GM23338 (cell line): Measurements from ENCODE around the gene CA4. TPM values are rescaled to one million over a fixed set of nuclear protein-coding genes. Genes with fewer than 3 reads are reported as not detected.

Experiments used
- ATAC-seq: fragments of 200-7000 bp; cut with Tn5 transposase; 3 replicates; pipeline ENCODE4 v1.9.1; 2020
- DNase-seq: peaks from one replicate; pipeline ENCODE4 v3.0.0-alpha.2; 2015; ENCODE audit warnings: low spot score
- H2AFZ ChIP-seq: fragments of 200-600 bp; sonication (generic); 2 replicates; pipeline ENCODE4 v1.8.0; 2016; ENCODE audit warnings: antibody characterized with exemption, mild to moderate bottlenecking, moderate library complexity
- H3F3A ChIP-seq: fragments of 200-600 bp; sonication (generic); replicated peaks from 2 replicates; pipeline ENCODE4 v1.8.0; 2017; ENCODE audit warnings: antibody characterized with exemption, mixed run types, low read depth
- H3K27ac ChIP-seq: fragments of 200-600 bp; sonication (generic); 2 replicates; pipeline ENCODE4 v1.6.1; 2016; ENCODE audit warnings: low read depth
- H3K27me3 ChIP-seq: fragments of 200-600 bp; sonication (generic); 2 replicates; pipeline ENCODE4 v1.8.0; 2016; ENCODE audit warnings: mild to moderate bottlenecking, mixed run types, moderate library complexity; ENCODE audit not compliant: insufficient read depth
- H3K36me3 ChIP-seq: fragments of 200-600 bp; sonication (generic); 2 replicates; pipeline ENCODE4 v1.8.0; 2016; ENCODE audit warnings: mild to moderate bottlenecking; ENCODE audit not compliant: insufficient read depth
- H3K4me1 ChIP-seq: fragments of 200-600 bp; sonication (generic); 2 replicates; pipeline ENCODE4 v1.8.0; 2016; ENCODE audit warnings: mild to moderate bottlenecking, moderate library complexity; ENCODE audit not compliant: insufficient read depth
- H3K4me2 ChIP-seq: fragments of 200-600 bp; sonication (generic); 2 replicates; pipeline ENCODE4 v1.7.1; 2017; ENCODE audit warnings: mixed run types
- H3K4me3 ChIP-seq: fragments of 200-600 bp; sonication (generic); 2 replicates; pipeline ENCODE4 v1.6.1; 2016; ENCODE audit warnings: mixed run types
- H3K79me2 ChIP-seq: fragments of 200-600 bp; sonication (generic); replicated peaks from 2 replicates; pipeline ENCODE4 v1.8.0; 2017; ENCODE audit warnings: mild to moderate bottlenecking; ENCODE audit not compliant: insufficient read depth
- H3K9me2 ChIP-seq: fragments of 200-600 bp; sonication (generic); 2 replicates; pipeline ENCODE4 v1.8.0; 2017; ENCODE audit not compliant: insufficient read depth
- H4K20me1 ChIP-seq: fragments of 200-600 bp; sonication (generic); replicated peaks from 2 replicates; pipeline ENCODE4 v1.8.0; 2017; ENCODE audit warnings: mild to moderate bottlenecking; ENCODE audit not compliant: insufficient read depth
- H3K27ac Mint-ChIP-seq: 2 replicates; pipeline ENCODE4 v1.8.0; 2020; ENCODE audit warnings: inconsistent platforms, mild to moderate bottlenecking, moderate library complexity, mixed read lengths
- H3K27me3 Mint-ChIP-seq: 3 replicates; pipeline ENCODE4 v1.8.0; 2022; ENCODE audit warnings: low read depth, mild to moderate bottlenecking, moderate library complexity, mixed read lengths, inconsistent platforms; ENCODE audit not compliant: insufficient read depth, poor library complexity
- H3K36me3 Mint-ChIP-seq: 3 replicates; pipeline ENCODE4 v1.8.0; 2021; ENCODE audit warnings: low read depth, mild to moderate bottlenecking, inconsistent platforms, moderate library complexity, mixed read lengths
- H3K4me1 Mint-ChIP-seq: 3 replicates; pipeline ENCODE4 v1.8.0; 2020; ENCODE audit warnings: mild to moderate bottlenecking, inconsistent platforms, mixed read lengths
- H3K4me3 Mint-ChIP-seq: 3 replicates; pipeline ENCODE4 v1.8.0; 2021; ENCODE audit warnings: moderate library complexity, mild to moderate bottlenecking, inconsistent platforms, mixed read lengths
- H3K9me3 Mint-ChIP-seq: 3 replicates; pipeline ENCODE4 v1.8.0; 2020; ENCODE audit warnings: moderate library complexity, mild to moderate bottlenecking, inconsistent platforms, mixed read lengths
- CREB1 ChIP-seq: fragments of 250-450 bp; sonication (Bioruptor Pico); IDR thresholded peaks from 2 replicates; pipeline ENCODE4 v1.5.0; 2020; ENCODE audit warnings: low read depth, mild to moderate bottlenecking, moderate library complexity
- CTCF ChIP-seq, 2 experiments: fragments of 200-600 bp in 1 of 2; sonication (generic) in 1 of 2; conservative IDR thresholded peaks; 2 replicates each; pipeline versions ENCODE4 v1.5.1 to v1.6.1; 2016 to 2017; ENCODE audit warnings: antibody characterized with exemption in 2 of 2, low read depth in 2 of 2, mild to moderate bottlenecking in 2 of 2, moderate library complexity in 1 of 2
- EZH2 ChIP-seq: fragments of 200-600 bp; sonication (generic); IDR thresholded peaks from one replicate; pipeline ENCODE4 v1.8.0; 2017; ENCODE audit warnings: antibody characterized with exemption, mild to moderate bottlenecking, low read depth; ENCODE audit not compliant: unreplicated experiment
- EZH2phosphoT487 ChIP-seq: fragments of 200-600 bp; sonication (generic); IDR thresholded peaks from one replicate; pipeline ENCODE4 v1.8.1; 2018; ENCODE audit warnings: antibody characterized with exemption; ENCODE audit not compliant: unreplicated experiment
- JUNB ChIP-seq: IDR thresholded peaks from one replicate; pipeline ENCODE4 v1.6.1; 2016; ENCODE audit warnings: antibody characterized with exemption; ENCODE audit not compliant: unreplicated experiment
- NANOG ChIP-seq: IDR thresholded peaks from 2 replicates; pipeline ENCODE4 v1.6.1; 2016; ENCODE audit warnings: antibody characterized with exemption, borderline replicate concordance
- POLR2AphosphoS5 ChIP-seq: IDR thresholded peaks from 2 replicates; pipeline ENCODE4 v1.6.1; 2016; ENCODE audit warnings: antibody characterized with exemption, low read depth
- REST ChIP-seq: IDR thresholded peaks from one replicate; pipeline ENCODE4 v1.6.1; 2018; ENCODE audit warnings: antibody characterized with exemption; ENCODE audit not compliant: unreplicated experiment
- STAT1 ChIP-seq: IDR thresholded peaks from one replicate; pipeline ENCODE4 v1.6.1; 2016; ENCODE audit warnings: antibody characterized with exemption; ENCODE audit not compliant: unreplicated experiment
- ZNF114 ChIP-seq: fragments of 250-450 bp; sonication (Bioruptor Pico); IDR thresholded peaks from 2 replicates; pipeline ENCODE4 v1.5.0; 2020; ENCODE audit warnings: mild to moderate bottlenecking, moderate library complexity
- ZNF331 ChIP-seq: fragments of 250-450 bp; sonication (Bioruptor Pico); IDR thresholded peaks from 2 replicates; pipeline ENCODE4 v1.5.0; 2020; ENCODE audit warnings: low read depth, mild to moderate bottlenecking, moderate library complexity
- polyA plus RNA-seq: library from polyadenylated mRNA; unstranded; fragments of >200 nt; fragmentation: Nextera tagmentation; extraction: Ambion mirVana; gene quantifications from 2 replicates; pipeline ENCODE4 v1.2.1, GENCODE V29; 2016
- total RNA-seq: library from RNA; depleted of rRNA; stranded (reverse); fragments of >200 nt; shearing (Covaris generic); gene quantifications from 2 replicates; pipeline ENCODE4 v1.2.3, GENCODE V29; 2014
- TF ChIP-seq, protein P1 (sequence below): IDR thresholded peaks from 2 replicates; pipeline ENCODE4 v1.6.1; 2016; ENCODE audit warnings: antibody characterized with exemption
- TF ChIP-seq, protein P2 (sequence below): fragments of 250-450 bp; sonication (Bioruptor Pico); IDR thresholded peaks from 2 replicates; pipeline ENCODE4 v1.5.0; 2020; ENCODE audit warnings: mild to moderate bottlenecking, moderate library complexity

CA4 gene
- total and polyA plus RNA-seq, 2 experiments from 2014 or later: 7.6 to 8.2 TPM

DNA sequence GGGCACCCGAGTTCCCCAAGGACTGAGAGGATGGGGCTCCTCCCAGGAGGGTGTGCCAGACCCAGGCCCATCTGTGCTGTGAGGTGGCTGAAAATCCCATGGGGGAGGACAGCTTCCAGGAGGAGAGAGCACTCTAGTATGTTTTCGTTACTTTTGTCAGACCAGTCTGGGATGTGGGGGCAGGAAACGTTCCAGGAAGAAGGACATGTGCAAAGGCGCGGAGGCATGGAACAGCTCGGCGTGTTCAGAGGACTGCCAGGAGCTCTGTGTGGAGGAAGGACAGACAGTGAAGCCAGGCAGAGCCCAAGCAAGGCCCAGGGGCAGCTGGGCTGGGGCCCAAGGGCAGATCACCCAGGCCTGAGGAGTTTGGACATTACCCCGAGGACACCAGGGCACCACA, 7.0 kb downstream of the CA4 start:
- H4K20me1 ChIP-seq: no peaks in the 10 kb centered on the region
- no peak overlapping the region for H3K4me2 ChIP-seq
- H3K36me3 Mint-ChIP-seq: no peaks in the 10 kb centered on the region
- H3K4me1 Mint-ChIP-seq: peaks cover 51% of the 10 kb centered on the region
- H3K4me3 ChIP-seq: no peak overlapping the region
- peaks cover 46% of the 10 kb centered on the region for H3K4me1 ChIP-seq
- TF ChIP-seq REST (no peak), JUNB (no peak), ZNF331 (CRISPR knock-in tag) (no peak), STAT1 (no peak), NANOG (no peak), POLR2AphosphoS5 (no peak), EZH2phosphoT487 (no peak), CREB1 (CRISPR knock-in tag) (no peak), EZH2 (no peak), CTCF (conservative IDR thresholded peaks at IDR 0.05; ENCODE audit: low read depth in 2 of 2) (no peak), ZNF114 (CRISPR knock-in tag) (no peak)
- TF ChIP-seq, protein P1, sequence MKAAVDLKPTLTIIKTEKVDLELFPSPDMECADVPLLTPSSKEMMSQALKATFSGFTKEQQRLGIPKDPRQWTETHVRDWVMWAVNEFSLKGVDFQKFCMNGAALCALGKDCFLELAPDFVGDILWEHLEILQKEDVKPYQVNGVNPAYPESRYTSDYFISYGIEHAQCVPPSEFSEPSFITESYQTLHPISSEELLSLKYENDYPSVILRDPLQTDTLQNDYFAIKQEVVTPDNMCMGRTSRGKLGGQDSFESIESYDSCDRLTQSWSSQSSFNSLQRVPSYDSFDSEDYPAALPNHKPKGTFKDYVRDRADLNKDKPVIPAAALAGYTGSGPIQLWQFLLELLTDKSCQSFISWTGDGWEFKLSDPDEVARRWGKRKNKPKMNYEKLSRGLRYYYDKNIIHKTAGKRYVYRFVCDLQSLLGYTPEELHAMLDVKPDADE: no peak
- TF ChIP-seq, protein P2, sequence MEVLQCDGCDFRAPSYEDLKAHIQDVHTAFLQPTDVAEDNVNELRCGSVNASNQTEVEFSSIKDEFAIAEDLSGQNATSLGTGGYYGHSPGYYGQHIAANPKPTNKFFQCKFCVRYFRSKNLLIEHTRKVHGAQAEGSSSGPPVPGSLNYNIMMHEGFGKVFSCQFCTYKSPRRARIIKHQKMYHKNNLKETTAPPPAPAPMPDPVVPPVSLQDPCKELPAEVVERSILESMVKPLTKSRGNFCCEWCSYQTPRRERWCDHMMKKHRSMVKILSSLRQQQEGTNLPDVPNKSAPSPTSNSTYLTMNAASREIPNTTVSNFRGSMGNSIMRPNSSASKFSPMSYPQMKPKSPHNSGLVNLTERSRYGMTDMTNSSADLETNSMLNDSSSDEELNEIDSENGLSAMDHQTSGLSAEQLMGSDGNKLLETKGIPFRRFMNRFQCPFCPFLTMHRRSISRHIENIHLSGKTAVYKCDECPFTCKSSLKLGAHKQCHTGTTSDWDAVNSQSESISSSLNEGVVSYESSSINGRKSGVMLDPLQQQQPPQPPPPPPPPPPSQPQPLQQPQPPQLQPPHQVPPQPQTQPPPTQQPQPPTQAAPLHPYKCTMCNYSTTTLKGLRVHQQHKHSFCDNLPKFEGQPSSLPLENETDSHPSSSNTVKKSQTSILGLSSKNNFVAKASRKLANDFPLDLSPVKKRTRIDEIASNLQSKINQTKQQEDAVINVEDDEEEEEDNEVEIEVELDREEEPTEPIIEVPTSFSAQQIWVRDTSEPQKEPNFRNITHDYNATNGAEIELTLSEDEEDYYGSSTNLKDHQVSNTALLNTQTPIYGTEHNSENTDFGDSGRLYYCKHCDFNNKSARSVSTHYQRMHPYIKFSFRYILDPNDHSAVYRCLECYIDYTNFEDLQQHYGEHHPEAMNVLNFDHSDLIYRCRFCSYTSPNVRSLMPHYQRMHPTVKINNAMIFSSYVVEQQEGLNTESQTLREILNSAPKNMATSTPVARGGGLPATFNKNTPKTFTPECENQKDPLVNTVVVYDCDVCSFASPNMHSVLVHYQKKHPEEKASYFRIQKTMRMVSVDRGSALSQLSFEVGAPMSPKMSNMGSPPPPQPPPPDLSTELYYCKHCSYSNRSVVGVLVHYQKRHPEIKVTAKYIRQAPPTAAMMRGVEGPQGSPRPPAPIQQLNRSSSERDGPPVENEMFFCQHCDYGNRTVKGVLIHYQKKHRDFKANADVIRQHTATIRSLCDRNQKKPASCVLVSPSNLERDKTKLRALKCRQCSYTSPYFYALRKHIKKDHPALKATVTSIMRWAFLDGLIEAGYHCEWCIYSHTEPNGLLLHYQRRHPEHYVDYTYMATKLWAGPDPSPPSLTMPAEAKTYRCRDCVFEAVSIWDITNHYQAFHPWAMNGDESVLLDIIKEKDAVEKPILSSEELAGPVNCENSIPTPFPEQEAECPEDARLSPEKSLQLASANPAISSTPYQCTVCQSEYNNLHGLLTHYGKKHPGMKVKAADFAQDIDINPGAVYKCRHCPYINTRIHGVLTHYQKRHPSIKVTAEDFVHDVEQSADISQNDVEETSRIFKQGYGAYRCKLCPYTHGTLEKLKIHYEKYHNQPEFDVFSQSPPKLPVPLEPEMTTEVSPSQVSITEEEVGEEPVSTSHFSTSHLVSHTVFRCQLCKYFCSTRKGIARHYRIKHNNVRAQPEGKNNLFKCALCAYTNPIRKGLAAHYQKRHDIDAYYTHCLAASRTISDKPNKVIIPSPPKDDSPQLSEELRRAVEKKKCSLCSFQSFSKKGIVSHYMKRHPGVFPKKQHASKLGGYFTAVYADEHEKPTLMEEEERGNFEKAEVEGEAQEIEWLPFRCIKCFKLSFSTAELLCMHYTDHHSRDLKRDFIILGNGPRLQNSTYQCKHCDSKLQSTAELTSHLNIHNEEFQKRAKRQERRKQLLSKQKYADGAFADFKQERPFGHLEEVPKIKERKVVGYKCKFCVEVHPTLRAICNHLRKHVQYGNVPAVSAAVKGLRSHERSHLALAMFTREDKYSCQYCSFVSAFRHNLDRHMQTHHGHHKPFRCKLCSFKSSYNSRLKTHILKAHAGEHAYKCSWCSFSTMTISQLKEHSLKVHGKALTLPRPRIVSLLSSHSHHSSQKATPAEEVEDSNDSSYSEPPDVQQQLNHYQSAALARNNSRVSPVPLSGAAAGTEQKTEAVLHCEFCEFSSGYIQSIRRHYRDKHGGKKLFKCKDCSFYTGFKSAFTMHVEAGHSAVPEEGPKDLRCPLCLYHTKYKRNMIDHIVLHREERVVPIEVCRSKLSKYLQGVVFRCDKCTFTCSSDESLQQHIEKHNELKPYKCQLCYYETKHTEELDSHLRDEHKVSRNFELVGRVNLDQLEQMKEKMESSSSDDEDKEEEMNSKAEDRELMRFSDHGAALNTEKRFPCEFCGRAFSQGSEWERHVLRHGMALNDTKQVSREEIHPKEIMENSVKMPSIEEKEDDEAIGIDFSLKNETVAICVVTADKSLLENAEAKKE (CRISPR knock-in tag): no peak
- H2AFZ ChIP-seq: no peak overlapping the region
- no peak overlapping the region for H3K27ac Mint-ChIP-seq
- no peak overlapping the region; the same call in 2 of the 3 replicates for H3K4me3 Mint-ChIP-seq
- no peak for ATAC-seq
- no peaks in the 10 kb centered on the region for H3K9me3 Mint-ChIP-seq
- no peaks in the 10 kb centered on the region for H3K9me2 ChIP-seq
- no peak for DNase-seq
- no peaks in the 10 kb centered on the region for H3K79me2 ChIP-seq
- peaks cover 14% of the 10 kb centered on the region for H3F3A ChIP-seq
- no peak overlapping the region for H3K27ac ChIP-seq
- no peaks in the 10 kb centered on the region for H3K36me3 ChIP-seq
- peaks cover 21% of the 10 kb centered on the region for H3K27me3 Mint-ChIP-seq
- H3K27me3 ChIP-seq: peaks cover 2% of the 10 kb centered on the region; the same call in 1 of the 2 replicates
